Uterus (tissue), 2 donors: ENCODE measurements around the gene NBPF1.

Experiments used
- CTCF ChIP-seq, 4 experiments: fragments of 200-600 bp in 2 of 4; fragments of 450-650 bp in 2 of 4; sonication (generic) in 2 of 4; IDR thresholded peaks; one replicate each; pipeline ENCODE4 v1.5.1; 2016 to 2019; ENCODE audit warnings: antibody characterized with exemption in 4 of 4, mild to moderate bottlenecking in 2 of 4, moderate library complexity in 1 of 4
- POLR2A ChIP-seq, 2 donors: fragments of 450-650 bp; IDR thresholded peaks; one replicate each; pipeline ENCODE4 v1.6.1; 2016; ENCODE audit warnings: antibody characterized with exemption in 2 of 2, mild to moderate bottlenecking in 1 of 2, moderate library complexity in 1 of 2

- TF ChIP-seq CTCF (IDR thresholded peaks at IDR 0.05), result no peak
- no peak for TF ChIP-seq POLR2A (IDR thresholded peaks at IDR 0.05)
Observed at GRCh38 chr1:16625497-16626408, 12.4 kb upstream of the NBPF1 start.
